Panc1 (cell line): ENCODE data around the gene TUSC7. TPM values are rescaled to one million over a fixed set of nuclear protein-coding genes. Genes with fewer than 3 reads are reported as not detected.

Experiments
- ATAC-seq: fragments of 200-7000 bp; cut with Tn5 transposase; 2 replicates; pipeline ENCODE4 v1.9.1; 2020; ENCODE audit warnings: mild to moderate bottlenecking, moderate library complexity
- BruUV-seq: library from RNA; stranded (reverse); fragments of 400-500 nt; replicated peaks from 2 replicates; lab custom pipeline; 2021; lab: Mats Ljungman, UMichigan
- CTCF ChIA-PET: fragments of 300-600 bp; sonication (Branson Sonifier 250); formaldehyde crosslinking; loops from one replicate; lab custom pipeline; 2022; ENCODE audit warnings: antibody characterized with exemption; lab: Charles Lee
- POLR2A ChIA-PET: fragments of 300-600 bp; sonication (Branson Sonifier 250); formaldehyde crosslinking; loops from one replicate; lab custom pipeline; 2022; ENCODE audit warnings: antibody characterized with exemption; lab: Charles Lee
- DNase-seq: peaks from one replicate; pipeline ENCODE4 v3.0.0-alpha.2; 2010; ENCODE audit warnings: low read depth, low spot score
- H3K27ac ChIP-seq: 2 replicates; pipeline ENCODE4 v1.5.1; 2011; ENCODE audit warnings: mild to moderate bottlenecking, low read length, inconsistent platforms
- H3K27me3 ChIP-seq: fragments of 200-500 bp; sonication (Bioruptor generic); 2 replicates; pipeline ENCODE4 v1.6.0; 2014; ENCODE audit warnings: low read length, inconsistent platforms; ENCODE audit not compliant: control insufficient read depth, insufficient read depth
- H3K36me3 ChIP-seq: fragments of 200-500 bp; sonication (Bioruptor generic); 2 replicates; pipeline ENCODE4 v1.5.1; 2014; ENCODE audit warnings: inconsistent platforms, mild to moderate bottlenecking, low read length, moderate library complexity; ENCODE audit not compliant: control insufficient read depth, insufficient read depth
- H3K4me1 ChIP-seq: 2 replicates; pipeline ENCODE4 v1.5.1; 2011; ENCODE audit warnings: inconsistent platforms, mild to moderate bottlenecking, low read length, moderate library complexity; ENCODE audit not compliant: control insufficient read depth, insufficient read depth
- H3K4me3 ChIP-seq, 2 experiments: 2 replicates each; pipeline ENCODE4 v1.5.1; 2011 to 2012; ENCODE audit warnings: low read depth in 2 of 2, low read length in 2 of 2, mild to moderate bottlenecking in 2 of 2, inconsistent platforms in 1 of 2, moderate library complexity in 1 of 2
- H3K9me3 ChIP-seq: fragments of 200-500 bp; sonication (Bioruptor generic); 2 replicates; pipeline ENCODE4 v1.5.1; 2014; ENCODE audit warnings: low read depth, mild to moderate bottlenecking, inconsistent platforms, low read length, moderate library complexity; ENCODE audit not compliant: control insufficient read depth, insufficient read depth
- CTCF ChIP-seq: fragments of 450-650 bp; IDR thresholded peaks from 2 replicates; pipeline ENCODE4 v1.5.1; 2017; ENCODE audit warnings: mild to moderate bottlenecking
- POLR2AphosphoS5 ChIP-seq: IDR thresholded peaks from 2 replicates; pipeline ENCODE4 v1.6.1; 2012; ENCODE audit warnings: mild to moderate bottlenecking, low read depth, low read length, moderate library complexity
- REST ChIP-seq, 2 experiments: IDR thresholded peaks; 2 replicates each; pipeline ENCODE4 v1.6.1; 2011 to 2012; ENCODE audit warnings: low read depth in 2 of 2, control low read depth in 1 of 2, low read length in 1 of 2, mild to moderate bottlenecking in 1 of 2, moderate library complexity in 1 of 2; ENCODE audit not compliant: insufficient read depth in 1 of 2
- SIN3A ChIP-seq: IDR thresholded peaks from 2 replicates; pipeline ENCODE4 v1.6.1; 2012; ENCODE audit warnings: low read depth, mild to moderate bottlenecking, low read length, moderate library complexity, borderline replicate concordance; ENCODE audit not compliant: insufficient read depth
- TCF7L2 ChIP-seq: IDR thresholded peaks from 2 replicates; pipeline ENCODE4 v1.6.1; 2011; ENCODE audit warnings: mild to moderate bottlenecking, low read depth, low read length, inconsistent platforms
- in situ Hi-C: cut with HindIII; loops from 2 replicates; pipeline ENCODE4 v1.10.0; 2016; ENCODE audit warnings: low sequenced_read_pairs, low pct_unique_long_range_greater_than_20kb
- intact Hi-C: fragments of 100-400 bp; cut with micrococcal nuclease; formaldehyde crosslinking; loops from one replicate; pipeline ENCODE4 v1.10.0; 2022; ENCODE audit not compliant: unreplicated experiment
- total RNA-seq: library from RNA; stranded (reverse); gene quantifications from one replicate; pipeline ENCODE4 v1.2.1, GENCODE V29; 2021; ENCODE audit not compliant: unreplicated experiment

The TUSC7 gene
- total RNA-seq, 1 experiment from 2014 or later, result not detected

DNA sequence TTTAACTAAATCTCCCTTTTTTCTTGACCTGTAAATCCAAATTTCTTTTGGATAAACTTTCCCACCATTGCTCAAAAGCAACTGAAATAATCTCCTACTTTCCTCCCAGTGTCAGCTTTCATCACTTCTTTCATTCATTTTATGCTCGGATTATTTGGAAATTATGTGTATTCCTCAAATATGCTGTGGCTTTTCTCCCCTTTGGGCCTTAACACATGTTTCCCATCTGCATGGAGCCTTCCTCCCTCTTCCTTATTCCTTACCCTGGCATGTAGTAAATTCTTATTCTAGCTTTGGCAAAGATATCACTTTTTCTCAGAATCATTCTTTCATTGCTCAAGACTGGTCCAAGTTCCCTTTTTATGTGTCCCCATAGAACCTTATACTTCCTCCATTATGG lies 41.8 kb upstream of the TUSC7 start:
- POLR2A ChIA-PET, result no interaction called here
- DNase-seq (no peak), ATAC-seq (no peak)
- Histone ChIP-seq H3K36me3 (no peaks in the 10 kb centered on the region), H3K9me3 (no peaks in the 10 kb centered on the region), H3K4me3 (no peak overlapping the region), H3K27ac (no peak overlapping the region), H3K27me3 (no peaks in the 10 kb centered on the region), H3K4me1 (no peaks in the 10 kb centered on the region)
- TF ChIP-seq REST (IDR thresholded peaks at IDR 0.05; ENCODE audit: insufficient read depth in 1 of 2, low read depth in 2 of 2, low read length in 1 of 2) (no peak), TCF7L2 (no peak), SIN3A (no peak), CTCF (no peak), POLR2AphosphoS5 (no peak)
- CTCF ChIA-PET, result no interaction called here
- intact Hi-C loops, result no loop called here
- in situ Hi-C loops, result no loop called here
- BruUV-seq, result no TSS peak

DNA sequence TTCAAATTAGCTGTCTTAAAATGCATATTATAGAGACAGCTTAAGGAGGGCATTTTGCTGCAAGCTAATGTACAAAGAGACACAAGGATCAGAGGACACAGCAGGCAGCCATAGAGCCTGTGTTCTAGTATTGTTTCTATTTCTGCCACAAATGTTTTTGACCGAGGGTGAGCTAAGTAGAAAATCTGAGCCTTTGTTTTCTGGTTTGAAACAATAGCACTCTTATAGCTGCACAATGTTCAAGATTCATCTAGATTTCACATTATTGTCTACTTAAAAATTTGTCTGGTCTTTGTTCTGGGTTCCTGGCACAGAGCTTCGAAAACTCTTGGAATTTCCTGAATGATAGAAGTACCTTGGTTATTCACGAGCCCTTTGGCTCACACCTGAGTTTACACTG lies 40.0 kb upstream of the TUSC7 start:
- H3K27me3 ChIP-seq, result no peaks in the 10 kb centered on the region
- H3K4me1 ChIP-seq, result no peaks in the 10 kb centered on the region
- no peak overlapping the region for H3K27ac ChIP-seq
- intact Hi-C loops (no loop called here), in situ Hi-C loops (no loop called here)
- H3K36me3 ChIP-seq, result no peaks in the 10 kb centered on the region
- no peak overlapping the region for H3K4me3 ChIP-seq
- no peak for ATAC-seq
- no peak for TF ChIP-seq REST (IDR thresholded peaks at IDR 0.05; ENCODE audit: insufficient read depth in 1 of 2, low read depth in 2 of 2, low read length in 1 of 2)
- TF ChIP-seq SIN3A, result no peak
- no peak for TF ChIP-seq POLR2AphosphoS5
- no peak for TF ChIP-seq CTCF
- TF ChIP-seq TCF7L2, result no peak
- BruUV-seq, result no TSS peak
- DNase-seq, result no peak
- no peaks in the 10 kb centered on the region for H3K9me3 ChIP-seq
- CTCF ChIA-PET, result no interaction called here
- POLR2A ChIA-PET, result no interaction called here
